ENCODE results near the gene HES6.

Gene HES6

DNA sequence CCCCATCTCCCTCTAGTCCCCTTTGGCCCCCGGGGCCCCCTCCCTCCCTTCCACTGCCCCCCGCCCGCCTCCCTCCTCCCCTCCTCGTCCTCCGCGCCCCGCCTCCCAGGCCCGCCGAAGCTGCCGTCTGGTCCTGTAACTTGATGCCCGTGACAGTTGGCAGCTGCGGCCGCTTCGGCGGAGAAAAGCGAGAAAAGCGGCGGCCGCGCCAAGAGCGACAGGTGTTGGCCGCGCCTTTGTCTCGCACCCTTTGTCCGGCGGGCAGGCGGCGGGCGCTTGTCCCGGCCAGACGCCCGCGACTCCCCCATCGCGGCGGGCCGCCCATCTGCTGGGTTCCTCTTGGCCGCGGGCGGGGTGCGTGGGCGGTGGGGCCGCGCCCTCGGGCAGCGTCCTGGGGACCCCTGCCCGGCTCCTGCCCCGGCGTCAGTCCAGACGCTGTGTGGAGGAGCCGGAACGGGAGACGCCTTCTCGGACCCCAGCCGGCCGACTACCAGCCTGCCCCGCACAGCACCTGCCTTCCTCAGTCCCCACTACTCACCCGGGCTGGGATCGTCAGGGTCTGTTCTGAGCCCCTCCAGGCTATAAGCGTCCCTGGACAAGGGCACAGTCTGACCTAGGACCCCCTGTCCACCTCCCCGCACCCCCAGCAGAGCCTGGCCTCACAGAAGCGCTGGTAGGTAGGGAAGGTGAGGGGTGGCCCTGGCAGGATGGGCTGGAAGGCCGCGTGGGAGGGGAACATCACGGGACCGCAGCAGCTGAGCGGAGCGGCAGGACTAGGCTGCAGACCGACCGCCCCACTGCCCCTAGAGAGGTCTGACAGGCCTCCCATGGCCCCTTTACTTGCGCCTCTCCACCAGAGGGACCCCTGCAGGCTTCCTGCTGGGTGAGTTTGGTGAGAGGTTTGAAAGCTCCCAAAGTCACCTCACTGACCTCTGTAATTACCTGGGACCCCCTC, 1.2 kb upstream of the HES6 start:
- no peaks in the 10 kb centered on the region for H3F3A ChIP-seq (ENCODE audit: insufficient read depth, low read length)
- H3K79me2 ChIP-seq (ENCODE audit: insufficient read depth, low read length): no peaks in the 10 kb centered on the region
- peak overlapping the region; percentile 6 for H3K27ac ChIP-seq (ENCODE audit: low read depth, low read length, poor library complexity, severe bottlenecking)
- TF ChIP-seq CTCF (IDR thresholded peaks at IDR 0.05; ENCODE audit: low read length) (peak; percentile 35; the same call in 1 of the 2 replicates), EZH2 (IDR thresholded peaks at IDR 0.05; ENCODE audit: borderline replicate concordance, low read length) (no peak)
- H2AFZ ChIP-seq (ENCODE audit: low read length): no peak overlapping the region
- H3K9ac ChIP-seq (ENCODE audit: low read length): no peak overlapping the region; the same call in 1 of the 2 replicates
- no peaks in the 10 kb centered on the region for H3K27me3 ChIP-seq (ENCODE audit: insufficient read depth, low read length)
- H4K20me1 ChIP-seq (ENCODE audit: insufficient read depth, low read length): no peaks in the 10 kb centered on the region
- H3K9me2 ChIP-seq (ENCODE audit: low read depth, low read length): no peaks in the 10 kb centered on the region
- peak overlapping the region; percentile 75 for H3K4me2 ChIP-seq (ENCODE audit: low read length)
- H3K9me3 ChIP-seq (ENCODE audit: low read length): no peaks in the 10 kb centered on the region
- H3K36me3 ChIP-seq (ENCODE audit: insufficient read depth, low read length): peaks cover 9% of the 10 kb centered on the region; the same call in 1 of the 2 replicates
- H3K4me3 ChIP-seq (ENCODE audit: low read depth, low read length, poor library complexity, severe bottlenecking): peak overlapping the region; percentile 82
- H3K4me1 ChIP-seq (ENCODE audit: insufficient read depth, low read length, severe bottlenecking): peaks cover 25% of the 10 kb centered on the region

DNA sequence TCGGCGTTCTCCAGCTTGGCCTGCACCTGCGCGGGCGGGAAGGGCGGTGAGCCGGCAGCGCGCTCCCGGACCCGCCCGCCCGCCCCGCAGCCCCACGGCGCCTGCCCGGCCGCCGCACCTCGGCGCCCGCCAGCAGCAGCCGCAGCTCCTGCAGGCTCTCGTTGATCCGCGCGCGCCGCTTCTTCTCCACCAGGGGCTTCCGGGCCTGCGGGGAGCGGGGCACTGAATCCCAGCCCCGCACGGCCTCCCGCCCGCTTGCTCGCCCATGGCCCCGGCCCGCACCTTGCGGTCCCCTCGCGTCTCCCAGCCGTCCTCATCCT, 335 bp downstream of the HES6 start:
- H3K79me2 ChIP-seq (ENCODE audit: insufficient read depth, low read length): no peaks in the 10 kb centered on the region
- H3K9ac ChIP-seq (ENCODE audit: low read length): peak overlapping the region; percentile 88
- 0 out of 2 replicates have a peak, but pooled peaks cover 3% of the 10 kb centered on the region for H3K27me3 ChIP-seq (ENCODE audit: insufficient read depth, low read length)
- H3K4me3 ChIP-seq (ENCODE audit: low read depth, low read length, poor library complexity, severe bottlenecking): peak overlapping the region; percentile 82
- no peaks in the 10 kb centered on the region for H3F3A ChIP-seq (ENCODE audit: insufficient read depth, low read length)
- no peak overlapping the region for H2AFZ ChIP-seq (ENCODE audit: low read length)
- H3K27ac ChIP-seq (ENCODE audit: low read depth, low read length, poor library complexity, severe bottlenecking): no peak overlapping the region
- H3K4me1 ChIP-seq (ENCODE audit: insufficient read depth, low read length, severe bottlenecking): peaks cover 25% of the 10 kb centered on the region
- H4K20me1 ChIP-seq (ENCODE audit: insufficient read depth, low read length): no peaks in the 10 kb centered on the region
- H3K4me2 ChIP-seq (ENCODE audit: low read length): peak overlapping the region; percentile 81
- H3K36me3 ChIP-seq (ENCODE audit: insufficient read depth, low read length): peaks cover 6% of the 10 kb centered on the region; the same call in 1 of the 2 replicates
- H3K9me3 ChIP-seq (ENCODE audit: low read length): no peaks in the 10 kb centered on the region
- no peaks in the 10 kb centered on the region for H3K9me2 ChIP-seq (ENCODE audit: low read depth, low read length)
- no peak for TF ChIP-seq EZH2 (IDR thresholded peaks at IDR 0.05; ENCODE audit: borderline replicate concordance, low read length)
- TF ChIP-seq CTCF (IDR thresholded peaks at IDR 0.05; ENCODE audit: low read length): no peak

DNA sequence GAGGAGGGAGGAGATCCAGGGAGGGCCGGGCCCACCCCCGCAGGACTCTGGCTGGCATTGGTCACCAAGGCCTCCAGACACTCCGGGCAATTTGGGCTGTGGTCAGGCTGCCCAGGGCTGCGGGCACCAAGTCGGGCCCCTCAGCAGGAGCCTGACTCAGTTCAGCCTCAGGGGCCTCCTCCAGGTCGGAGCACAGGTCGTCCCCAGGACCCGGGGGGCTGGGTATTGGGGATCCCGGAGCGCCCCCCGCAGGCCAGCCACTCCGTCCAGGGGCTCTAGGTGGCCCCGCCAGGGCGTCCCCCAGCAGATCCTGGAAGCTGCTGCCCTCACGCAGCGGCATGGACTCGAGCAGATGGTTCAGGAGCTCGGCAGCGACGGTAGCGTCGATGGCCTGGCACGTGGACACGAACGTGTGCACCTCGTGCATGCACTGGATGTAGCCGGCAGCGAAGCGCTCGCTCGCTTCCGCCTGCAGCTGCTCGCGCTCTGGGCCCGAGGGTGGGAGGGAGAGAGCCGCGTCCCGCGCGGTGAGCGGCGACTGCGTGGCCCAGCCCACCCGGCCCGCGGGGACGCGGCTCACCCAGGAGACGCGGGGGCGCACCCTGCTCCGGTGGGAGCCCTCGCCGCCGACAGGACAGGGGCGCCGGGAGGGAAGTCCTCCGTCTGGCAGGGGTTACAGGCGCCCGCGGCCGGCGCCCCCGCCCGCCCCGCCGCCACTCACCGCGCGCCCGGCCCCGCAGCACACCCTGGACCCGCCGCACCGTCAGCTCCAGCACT, 884 bp downstream of the HES6 start:
- no peaks in the 10 kb centered on the region for H3F3A ChIP-seq (ENCODE audit: insufficient read depth, low read length)
- peaks cover 6% of the 10 kb centered on the region; the same call in 1 of the 2 replicates for H3K36me3 ChIP-seq (ENCODE audit: insufficient read depth, low read length)
- peak overlapping the region; percentile 62 for H3K4me2 ChIP-seq (ENCODE audit: low read length)
- no peaks in the 10 kb centered on the region for H3K9me2 ChIP-seq (ENCODE audit: low read depth, low read length)
- H3K4me3 ChIP-seq (ENCODE audit: low read depth, low read length, poor library complexity, severe bottlenecking): peak overlapping the region; percentile 82
- peaks cover 25% of the 10 kb centered on the region for H3K4me1 ChIP-seq (ENCODE audit: insufficient read depth, low read length, severe bottlenecking)
- no peaks in the 10 kb centered on the region for H3K79me2 ChIP-seq (ENCODE audit: insufficient read depth, low read length)
- 0 out of 2 replicates have a peak, but pooled peaks cover 3% of the 10 kb centered on the region for H3K27me3 ChIP-seq (ENCODE audit: insufficient read depth, low read length)
- H4K20me1 ChIP-seq (ENCODE audit: insufficient read depth, low read length): no peaks in the 10 kb centered on the region
- H3K9me3 ChIP-seq (ENCODE audit: low read length): no peaks in the 10 kb centered on the region
- no peak for TF ChIP-seq EZH2 (IDR thresholded peaks at IDR 0.05; ENCODE audit: borderline replicate concordance, low read length)
- TF ChIP-seq CTCF (IDR thresholded peaks at IDR 0.05; ENCODE audit: low read length): peak; percentile 21; the same call in 1 of the 2 replicates
- no peak overlapping the region; the same call in 1 of the 2 replicates for H3K9ac ChIP-seq (ENCODE audit: low read length)
- no peak overlapping the region for H3K27ac ChIP-seq (ENCODE audit: low read depth, low read length, poor library complexity, severe bottlenecking)
- H2AFZ ChIP-seq (ENCODE audit: low read length): no peak overlapping the region

All from OCI-LY1 (cell line).